Ovary (tissue), 3 donors: Measurements from ENCODE around the gene MAT2A.

Experiments used
- CTCF ChIP-seq, 3 donors: fragments of 450-650 bp in 2 of 3; fragments of 200-600 bp in 1 of 3; IDR thresholded peaks; one replicate each; pipeline versions ENCODE4 v1.5.1 to v1.8.0; 2016 to 2022; ENCODE audit warnings: antibody characterized with exemption in 3 of 3, mild to moderate bottlenecking in 1 of 3
- EP300 ChIP-seq: sonication (generic); formaldehyde crosslinking; IDR thresholded peaks from one replicate; pipeline ENCODE4 v1.6.1; 2017; ENCODE audit warnings: antibody characterized with exemption
- donor health status: DM: no; HTN: no; CAD: no.

- no peak for TF ChIP-seq CTCF (IDR thresholded peaks at IDR 0.05)
- TF ChIP-seq EP300 = no peak
These were observed 27.3 kb downstream of the MAT2A start for GRCh38 chr2:85566265-85566664.
